Nephron progenitor cell (in vitro differentiated cells): ENCODE measurements around the gene SNX6.
A peak's percentile ranks its signal among the peaks of the same experiment; 100 is the strongest.

ENCODE experiments used
- DNase-seq: peaks from one replicate; pipeline ENCODE4 v3.0.0; 2021
- H3K27ac Mint-ChIP-seq: 2 replicates; pipeline ENCODE4 v1.8.0; 2021; ENCODE audit warnings: mild to moderate bottlenecking, moderate library complexity, mixed read lengths
- H3K27me3 Mint-ChIP-seq: 2 replicates; pipeline ENCODE4 v1.8.0; 2021; ENCODE audit warnings: mild to moderate bottlenecking, low read depth, mixed read lengths; ENCODE audit not compliant: poor library complexity
- H3K36me3 Mint-ChIP-seq: 2 replicates; pipeline ENCODE4 v1.8.0; 2021; ENCODE audit warnings: low read depth, mixed read lengths
- H3K4me1 Mint-ChIP-seq: 2 replicates; pipeline ENCODE4 v1.8.0; 2021; ENCODE audit warnings: mixed read lengths
- H3K4me3 Mint-ChIP-seq: 2 replicates; pipeline ENCODE4 v1.8.0; 2021; ENCODE audit warnings: mild to moderate bottlenecking, moderate library complexity, mixed read lengths
- H3K9me3 Mint-ChIP-seq: 2 replicates; pipeline ENCODE4 v1.8.0; 2021; ENCODE audit warnings: mild to moderate bottlenecking, moderate library complexity, mixed read lengths
- TF ChIP-seq, protein P1 (sequence below): fragments of 200-600 bp; sonication (generic); IDR thresholded peaks from 2 replicates; pipeline ENCODE4 v1.5.0; 2021; ENCODE audit warnings: antibody characterized with exemption

The SNX6 gene

DNA sequence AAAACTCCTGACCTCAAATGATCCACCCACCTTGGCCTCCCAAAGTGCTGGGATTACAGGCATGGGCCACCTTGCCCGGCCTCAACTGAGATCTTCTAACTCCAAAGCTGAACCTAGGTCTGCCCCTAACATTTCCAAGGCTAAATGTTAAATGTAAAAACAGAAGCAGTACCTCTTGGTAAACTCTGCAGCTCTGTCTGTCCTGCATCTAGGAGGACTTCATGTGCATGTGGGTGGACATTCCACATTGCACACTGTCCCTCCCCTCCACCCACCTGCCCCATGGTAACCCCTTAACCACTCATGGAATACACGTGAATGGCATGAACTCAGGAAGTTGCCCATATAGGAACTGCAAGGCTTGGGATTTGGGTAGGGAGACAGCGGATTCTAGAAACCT is 33.1 kb downstream of the SNX6 start:
- TF ChIP-seq, protein P1, sequence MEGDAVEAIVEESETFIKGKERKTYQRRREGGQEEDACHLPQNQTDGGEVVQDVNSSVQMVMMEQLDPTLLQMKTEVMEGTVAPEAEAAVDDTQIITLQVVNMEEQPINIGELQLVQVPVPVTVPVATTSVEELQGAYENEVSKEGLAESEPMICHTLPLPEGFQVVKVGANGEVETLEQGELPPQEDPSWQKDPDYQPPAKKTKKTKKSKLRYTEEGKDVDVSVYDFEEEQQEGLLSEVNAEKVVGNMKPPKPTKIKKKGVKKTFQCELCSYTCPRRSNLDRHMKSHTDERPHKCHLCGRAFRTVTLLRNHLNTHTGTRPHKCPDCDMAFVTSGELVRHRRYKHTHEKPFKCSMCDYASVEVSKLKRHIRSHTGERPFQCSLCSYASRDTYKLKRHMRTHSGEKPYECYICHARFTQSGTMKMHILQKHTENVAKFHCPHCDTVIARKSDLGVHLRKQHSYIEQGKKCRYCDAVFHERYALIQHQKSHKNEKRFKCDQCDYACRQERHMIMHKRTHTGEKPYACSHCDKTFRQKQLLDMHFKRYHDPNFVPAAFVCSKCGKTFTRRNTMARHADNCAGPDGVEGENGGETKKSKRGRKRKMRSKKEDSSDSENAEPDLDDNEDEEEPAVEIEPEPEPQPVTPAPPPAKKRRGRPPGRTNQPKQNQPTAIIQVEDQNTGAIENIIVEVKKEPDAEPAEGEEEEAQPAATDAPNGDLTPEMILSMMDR: no peak
- H3K4me3 Mint-ChIP-seq: no peak overlapping the region
- DNase-seq: no peak
- peaks cover 77% of the 10 kb centered on the region for H3K36me3 Mint-ChIP-seq
- H3K4me1 Mint-ChIP-seq: no peaks in the 10 kb centered on the region
- no peaks in the 10 kb centered on the region for H3K27me3 Mint-ChIP-seq
- H3K9me3 Mint-ChIP-seq: no peaks in the 10 kb centered on the region
- H3K27ac Mint-ChIP-seq: no peak overlapping the region

DNA sequence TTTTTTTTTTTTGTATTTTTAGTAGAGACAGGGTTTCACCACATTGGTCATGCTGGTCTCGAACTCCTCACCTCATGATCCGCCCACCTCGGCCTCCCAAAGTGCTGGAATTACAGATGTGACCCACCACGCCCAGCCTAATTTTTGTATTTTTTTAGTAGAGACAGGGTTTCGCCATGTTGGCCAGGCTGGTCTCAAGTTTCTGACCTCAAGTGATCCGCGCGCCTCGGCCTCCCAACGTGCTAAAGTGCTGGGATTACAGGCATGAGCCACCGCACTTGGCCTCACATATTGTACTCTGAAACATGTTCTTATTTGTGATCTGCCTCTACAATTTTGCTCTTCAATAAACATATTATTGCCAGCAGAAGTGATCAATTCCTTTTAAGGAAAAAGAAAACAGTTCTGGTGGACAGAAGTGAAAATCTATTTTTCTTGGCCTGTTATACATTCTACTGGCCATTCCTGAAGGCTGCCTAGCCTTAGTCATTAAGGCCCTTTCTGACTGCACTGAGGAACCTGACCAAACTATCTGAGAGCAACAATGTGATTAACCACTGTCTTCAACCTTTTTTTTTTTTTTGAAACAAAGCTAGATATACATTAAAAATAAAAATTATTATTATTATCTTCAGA is 36.1 kb downstream of the SNX6 start:
- H3K36me3 Mint-ChIP-seq: peaks cover 83% of the 10 kb centered on the region
- no peaks in the 10 kb centered on the region for H3K9me3 Mint-ChIP-seq
- no peak overlapping the region for H3K4me3 Mint-ChIP-seq
- peak overlapping the region; percentile 42 for H3K27ac Mint-ChIP-seq
- no peaks in the 10 kb centered on the region for H3K4me1 Mint-ChIP-seq
- no peak for DNase-seq
- TF ChIP-seq, protein P1: no peak
- no peaks in the 10 kb centered on the region for H3K27me3 Mint-ChIP-seq

DNA sequence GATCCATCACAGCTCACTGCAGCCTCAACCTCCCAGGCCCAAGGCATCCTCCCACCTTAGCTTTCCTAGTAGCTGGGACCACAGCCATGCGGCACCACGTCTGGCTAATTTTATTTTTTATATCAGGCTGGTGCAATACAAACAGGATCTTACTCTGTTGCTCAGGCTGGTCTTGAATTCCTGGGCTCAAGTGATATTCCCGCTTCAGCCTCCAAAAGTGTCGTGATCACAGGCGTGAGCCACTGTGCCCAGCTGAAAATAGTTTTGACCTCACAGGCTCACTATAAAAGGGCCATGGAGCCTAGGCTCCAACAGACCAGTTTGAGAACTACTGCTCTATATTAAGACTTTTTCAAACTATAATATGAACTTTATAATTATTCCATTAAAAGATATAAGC is 37.3 kb downstream of the SNX6 start:
- H3K27me3 Mint-ChIP-seq: no peaks in the 10 kb centered on the region
- no peak overlapping the region for H3K4me3 Mint-ChIP-seq
- no peak for DNase-seq
- no peak overlapping the region for H3K27ac Mint-ChIP-seq
- no peaks in the 10 kb centered on the region for H3K9me3 Mint-ChIP-seq
- no peaks in the 10 kb centered on the region for H3K4me1 Mint-ChIP-seq
- peaks cover 79% of the 10 kb centered on the region for H3K36me3 Mint-ChIP-seq
- TF ChIP-seq, protein P1: no peak

DNA sequence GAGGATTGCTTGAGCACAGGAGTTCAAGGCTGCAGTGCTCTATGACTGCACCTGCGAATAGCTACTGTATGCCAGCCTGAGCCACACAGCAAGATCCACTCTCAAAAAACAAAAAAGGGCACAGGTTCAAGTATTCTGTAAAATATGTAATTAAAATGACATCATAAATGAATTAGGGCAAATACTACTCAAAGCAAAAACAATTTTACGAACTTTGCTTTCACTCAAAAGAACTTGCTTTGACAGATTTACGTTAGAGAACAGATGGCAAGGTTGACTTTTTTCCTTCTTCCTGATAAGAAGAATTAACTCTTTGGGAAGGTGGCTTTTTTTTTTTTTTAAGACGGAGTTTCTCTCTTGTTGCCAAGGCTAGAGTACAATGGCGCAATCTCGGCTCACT is 46.4 kb downstream of the SNX6 start:
- TF ChIP-seq, protein P1: no peak
- no peaks in the 10 kb centered on the region for H3K27me3 Mint-ChIP-seq
- H3K36me3 Mint-ChIP-seq: peaks cover 81% of the 10 kb centered on the region
- H3K4me3 Mint-ChIP-seq: no peak overlapping the region
- no peak overlapping the region for H3K27ac Mint-ChIP-seq
- DNase-seq: no peak
- H3K9me3 Mint-ChIP-seq: no peaks in the 10 kb centered on the region
- H3K4me1 Mint-ChIP-seq: no peaks in the 10 kb centered on the region

DNA sequence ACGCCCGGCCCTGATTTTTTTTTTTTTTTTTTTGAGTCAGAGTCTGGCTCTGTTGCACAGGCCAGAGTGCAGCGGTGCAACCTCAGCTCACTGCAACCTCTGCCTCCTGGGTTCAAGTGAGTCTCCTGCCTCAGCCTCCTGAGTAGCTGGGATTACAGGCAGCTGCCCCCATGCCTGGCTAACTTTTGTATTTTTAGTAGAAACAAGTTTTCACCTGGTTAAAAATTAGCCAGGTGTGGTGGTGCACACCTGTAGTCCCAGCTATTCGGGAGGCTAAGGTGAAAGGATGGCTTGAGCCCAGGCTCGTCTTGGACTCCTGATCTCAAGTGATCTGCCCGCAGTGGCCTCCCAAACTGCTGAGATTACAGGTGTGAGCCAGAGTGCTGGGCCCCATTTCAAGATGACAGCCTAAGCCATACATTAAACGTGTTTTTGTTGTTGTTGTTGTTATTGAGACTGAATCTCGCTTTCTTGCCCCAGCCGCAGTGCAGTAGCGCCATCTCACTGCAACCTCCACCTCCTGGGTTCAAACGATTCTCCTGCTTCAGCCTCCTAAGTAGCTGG is 47.7 kb downstream of the SNX6 start:
- no peaks in the 10 kb centered on the region for H3K27me3 Mint-ChIP-seq
- H3K9me3 Mint-ChIP-seq: no peaks in the 10 kb centered on the region
- TF ChIP-seq, protein P1: no peak
- H3K27ac Mint-ChIP-seq: no peak overlapping the region
- H3K4me3 Mint-ChIP-seq: no peak overlapping the region
- DNase-seq: no peak
- peaks cover 76% of the 10 kb centered on the region for H3K36me3 Mint-ChIP-seq
- H3K4me1 Mint-ChIP-seq: no peaks in the 10 kb centered on the region

DNA sequence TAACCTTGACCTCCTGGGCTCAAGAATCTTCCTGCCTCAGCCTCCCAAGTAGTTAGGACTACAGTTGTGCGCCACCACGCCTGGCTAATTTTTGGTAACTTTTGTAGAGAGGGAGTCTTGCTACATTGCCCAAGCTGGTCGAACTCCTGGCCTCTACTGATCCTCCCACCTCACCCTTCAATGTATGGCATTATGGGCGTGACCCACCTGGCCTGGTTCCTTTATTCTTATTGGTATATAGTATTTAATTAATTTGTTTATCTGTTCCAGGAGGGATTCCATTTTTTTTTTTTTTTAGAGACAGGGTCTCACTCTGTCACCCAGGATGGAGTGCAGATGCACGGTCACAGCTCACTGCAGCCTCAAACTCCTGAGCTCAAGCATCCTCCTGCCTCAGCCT is 49.6 kb downstream of the SNX6 start:
- H3K4me3 Mint-ChIP-seq: no peak overlapping the region
- DNase-seq: no peak
- TF ChIP-seq, protein P1: no peak

More for the DNA sequence above, 49.6 kb downstream of the SNX6 start:
- peaks cover 76% of the 10 kb centered on the region for H3K36me3 Mint-ChIP-seq
- H3K4me1 Mint-ChIP-seq: no peaks in the 10 kb centered on the region
- no peaks in the 10 kb centered on the region for H3K27me3 Mint-ChIP-seq
- no peaks in the 10 kb centered on the region for H3K9me3 Mint-ChIP-seq
- peak overlapping the region; percentile 84 for H3K27ac Mint-ChIP-seq
